Activated CD8-positive, alpha-beta T cell treated with anti-CD3 and anti-CD28 coated beads for 36 hours (primary cell): ENCODE data around the gene ARHGEF33. TPM values are rescaled to one million over a fixed set of nuclear protein-coding genes. Genes with fewer than 3 reads are reported as not detected.

Source experiments
- ATAC-seq: fragments of 200-7000 bp; cut with Tn5 transposase; one replicate; pipeline ENCODE4 v1.10.0; 2021; ENCODE audit warnings: mild to moderate bottlenecking, moderate library complexity
- CTCF ChIA-PET: fragments of 350-600 bp; sonication (Branson Sonifier 250); formaldehyde crosslinking; loops from one replicate; lab custom pipeline; 2021; ENCODE audit warnings: antibody characterized with exemption; lab: Charles Lee
- POLR2A ChIA-PET: fragments of 350-600 bp; sonication (Branson Sonifier 250); formaldehyde crosslinking; loops from one replicate; lab custom pipeline; 2021; ENCODE audit warnings: antibody characterized with exemption; lab: Charles Lee
- DNase-seq: peaks from one replicate; pipeline ENCODE4 v3.0.0-alpha.2; 2020
- H3K27ac Mint-ChIP-seq: one replicate; pipeline ENCODE4 v1.8.0; 2021; ENCODE audit warnings: mild to moderate bottlenecking, mixed read lengths
- H3K27me3 Mint-ChIP-seq: one replicate; pipeline ENCODE4 v1.8.0; 2021; ENCODE audit warnings: mixed read lengths
- H3K36me3 Mint-ChIP-seq: one replicate; pipeline ENCODE4 v1.8.0; 2021; ENCODE audit warnings: low read depth, mixed read lengths
- H3K4me1 Mint-ChIP-seq: one replicate; pipeline ENCODE4 v1.8.0; 2021; ENCODE audit warnings: low read depth, mixed read lengths
- H3K4me3 Mint-ChIP-seq: one replicate; pipeline ENCODE4 v1.8.0; 2021; ENCODE audit warnings: mild to moderate bottlenecking, moderate library complexity, mixed read lengths
- H3K9me3 Mint-ChIP-seq: one replicate; pipeline ENCODE4 v1.8.0; 2021; ENCODE audit warnings: mixed read lengths
- CTCF ChIP-seq: fragments of 200-600 bp; IDR thresholded peaks from one replicate; pipeline ENCODE4 v1.8.0; 2022; ENCODE audit warnings: antibody characterized with exemption, mild to moderate bottlenecking
- intact Hi-C: fragments of 100-400 bp; cut with micrococcal nuclease; formaldehyde crosslinking; loops from one replicate; pipeline ENCODE4 v1.10.0; 2022
- total RNA-seq, 2 experiments: library from RNA; stranded (reverse); gene quantifications; one replicate each; pipeline ENCODE4 v1.2.3, GENCODE V29; 2021

ARHGEF33 gene
- total RNA-seq, 2 experiments from 2014 or later = not detected

- DNase-seq = no peak
- ChIA-PET POLR2A (no interaction called here), CTCF (no interaction called here)
- intact Hi-C loops = no loop called here
- TF ChIP-seq CTCF = no peak
- Mint-ChIP-seq H3K4me1 (peaks cover 2% of the 10 kb centered on the region), H3K27ac (no peak overlapping the region), H3K4me3 (no peak overlapping the region), H3K9me3 (no peaks in the 10 kb centered on the region), H3K36me3 (no peaks in the 10 kb centered on the region), H3K27me3 (no peaks in the 10 kb centered on the region)
- ATAC-seq = peak; percentile 60
Observed at GRCh38 chr2:38892819-38893218, 3.1 kb downstream of the ARHGEF33 start.

GRCh38 chr2:38898256-38898655 lies 8.6 kb downstream of the ARHGEF33 start:
- Mint-ChIP-seq H3K27ac (no peak overlapping the region), H3K9me3 (no peaks in the 10 kb centered on the region), H3K4me3 (no peak overlapping the region), H3K27me3 (no peaks in the 10 kb centered on the region), H3K36me3 (no peaks in the 10 kb centered on the region), H3K4me1 (no peaks in the 10 kb centered on the region)
- DNase-seq (no peak), ATAC-seq (no peak)
- CTCF ChIA-PET = no interaction called here
- TF ChIP-seq CTCF = no peak
- intact Hi-C loops = no loop called here
- POLR2A ChIA-PET = no interaction called here

- no peaks in the 10 kb centered on the region for H3K36me3 Mint-ChIP-seq
- no peaks in the 10 kb centered on the region for H3K9me3 Mint-ChIP-seq
- no peaks in the 10 kb centered on the region for H3K27me3 Mint-ChIP-seq
- no peak for TF ChIP-seq CTCF
- POLR2A ChIA-PET = no interaction called here
- DNase-seq (no peak), ATAC-seq (no peak)
- H3K4me3 Mint-ChIP-seq = no peak overlapping the region
- CTCF ChIA-PET = interaction anchor here (0.9 to 2.8 kb wide), 2 partner anchors 26 to 46 kb away, joined by 3 to 10 read pairs; no protein-coding TSS in a partner anchor
- H3K27ac Mint-ChIP-seq = no peak overlapping the region
- no peaks in the 10 kb centered on the region for H3K4me1 Mint-ChIP-seq
- intact Hi-C loops = no loop called here
Observed at GRCh38 chr2:38900726-38901125, 11.1 kb downstream of the ARHGEF33 start.

GRCh38 chr2:38905251-38905650 lies 15.6 kb downstream of the ARHGEF33 start:
- POLR2A ChIA-PET = no interaction called here
- DNase-seq (no peak), ATAC-seq (no peak)
- no peak overlapping the region for H3K27ac Mint-ChIP-seq
- H3K27me3 Mint-ChIP-seq = no peaks in the 10 kb centered on the region
- H3K36me3 Mint-ChIP-seq = no peaks in the 10 kb centered on the region
- no peak for TF ChIP-seq CTCF
- CTCF ChIA-PET = no interaction called here
- peaks cover 9% of the 10 kb centered on the region for H3K4me1 Mint-ChIP-seq
- intact Hi-C loops = no loop called here
- no peak overlapping the region for H3K4me3 Mint-ChIP-seq
- no peaks in the 10 kb centered on the region for H3K9me3 Mint-ChIP-seq

- no peaks in the 10 kb centered on the region for H3K9me3 Mint-ChIP-seq
- CTCF ChIA-PET = interaction anchor here (0.8 kb wide), 1 partner anchor 40 kb away, joined by 3 read pairs; no protein-coding TSS in a partner anchor
- no peak for ATAC-seq
- H3K27ac Mint-ChIP-seq = no peak overlapping the region
- H3K4me1 Mint-ChIP-seq = peaks cover 9% of the 10 kb centered on the region
- H3K4me3 Mint-ChIP-seq = no peak overlapping the region
- intact Hi-C loops = no loop called here
- POLR2A ChIA-PET = interaction anchor here (0.5 to 0.6 kb wide), 2 partner anchors 156 to 317 kb away, joined by 3 read pairs; partner anchors contain the start of gene SRSF7
- H3K27me3 Mint-ChIP-seq = no peaks in the 10 kb centered on the region
- no peak for DNase-seq
- TF ChIP-seq CTCF = no peak
- no peaks in the 10 kb centered on the region for H3K36me3 Mint-ChIP-seq
Observed at GRCh38 chr2:38907242-38907641, 17.6 kb downstream of the ARHGEF33 start.
